Measurements from ENCODE around the gene SCN2B. TPM values are rescaled to one million over a fixed set of nuclear protein-coding genes. Genes with fewer than 3 reads are reported as not detected.

Gene SCN2B
- total RNA-seq (2.7 TPM), polyA plus RNA-seq (0.79 TPM)

GRCh38 chr11:118175993-118176777 lies at the start of gene SCN2B:
Gene SCN2B, minus strand, starts transcription at chr11:118176639. Its CDS starts 208 bp downstream, at chr11:118176431.
- Histone ChIP-seq H3K4me1 (ENCODE audit: insufficient read depth) (no peaks in the 10 kb centered on the region), H3K27ac (ENCODE audit: low read depth) (no peak within 1 kb of the TSS), H3K4me3 (ENCODE audit: low read depth, low read length) (peak within 1 kb of the TSS; percentile 16), H3K36me3 (ENCODE audit: insufficient read depth) (no peaks in the 10 kb centered on the region)
- 28% methylated on average over 14 of the region's 14 CpGs for WGBS
- no peak for DNase-seq (ENCODE audit: extremely low spot score)

- no peaks in the 10 kb centered on the region for H3K36me3 ChIP-seq (ENCODE audit: insufficient read depth)
- no peaks in the 10 kb centered on the region for H3K4me1 ChIP-seq (ENCODE audit: insufficient read depth)
- no peak for DNase-seq (ENCODE audit: extremely low spot score)
- 60% methylated on average over 6 of the region's 6 CpGs for WGBS
- H3K27ac ChIP-seq (ENCODE audit: low read depth): no peak within 1 kb of the TSS
- peak within 1 kb of the TSS; percentile 21 for H3K4me3 ChIP-seq (ENCODE audit: low read depth, low read length)
Measured at GRCh38 chr11:118224511-118225188, 48.2 kb upstream of the SCN2B start, which contains the start of gene JAML. Gene JAML, minus strand, starts transcription at chr11:118225011. Its CDS starts 10,145 bp downstream, at chr11:118214866.

- Histone ChIP-seq H3K4me3 (ENCODE audit: low read depth, low read length) (peak overlapping the region; percentile 18), H3K27ac (ENCODE audit: low read depth) (no peak overlapping the region), H3K36me3 (ENCODE audit: insufficient read depth) (no peaks in the 10 kb centered on the region), H3K4me1 (ENCODE audit: insufficient read depth) (no peaks in the 10 kb centered on the region)
- no peak for DNase-seq (ENCODE audit: extremely low spot score)
- WGBS: 79% methylated on average over 6 of the region's 6 CpGs
Measured at GRCh38 chr11:118223992-118224391, 47.6 kb upstream of the SCN2B start.

- DNase-seq (ENCODE audit: extremely low spot score): no peak
- H3K4me3 ChIP-seq (ENCODE audit: low read depth, low read length): peak overlapping the region; percentile 4
- 66% methylated on average over 2 of the region's 2 CpGs for WGBS
- H3K27ac ChIP-seq (ENCODE audit: low read depth): no peak overlapping the region
- H3K36me3 ChIP-seq (ENCODE audit: insufficient read depth): no peaks in the 10 kb centered on the region
- H3K4me1 ChIP-seq (ENCODE audit: insufficient read depth): no peaks in the 10 kb centered on the region
Measured at GRCh38 chr11:118223570-118223969, 47.1 kb upstream of the SCN2B start.

- WGBS: 66% methylated on average over 4 of the region's 4 CpGs
- H3K4me1 ChIP-seq (ENCODE audit: insufficient read depth): no peaks in the 10 kb centered on the region
- no peak overlapping the region for H3K27ac ChIP-seq (ENCODE audit: low read depth)
- no peak overlapping the region for H3K4me3 ChIP-seq (ENCODE audit: low read depth, low read length)
- DNase-seq (ENCODE audit: extremely low spot score): no peak
- no peaks in the 10 kb centered on the region for H3K36me3 ChIP-seq (ENCODE audit: insufficient read depth)
Measured at GRCh38 chr11:118222437-118222836, 46.0 kb upstream of the SCN2B start.

GRCh38 chr11:118221419-118221818 lies 45.0 kb upstream of the SCN2B start:
- H3K36me3 ChIP-seq (ENCODE audit: insufficient read depth): no peaks in the 10 kb centered on the region
- no peak overlapping the region for H3K4me3 ChIP-seq (ENCODE audit: low read depth, low read length)
- 66% methylated on average over 5 of the region's 5 CpGs for WGBS
- H3K4me1 ChIP-seq (ENCODE audit: insufficient read depth): no peaks in the 10 kb centered on the region
- no peak overlapping the region for H3K27ac ChIP-seq (ENCODE audit: low read depth)
- no peak for DNase-seq (ENCODE audit: extremely low spot score)

- WGBS: 88% methylated on average over 1 of the region's 1 CpG
- Histone ChIP-seq H3K4me1 (ENCODE audit: insufficient read depth) (no peaks in the 10 kb centered on the region), H3K4me3 (ENCODE audit: low read depth, low read length) (no peak overlapping the region), H3K36me3 (ENCODE audit: insufficient read depth) (no peaks in the 10 kb centered on the region), H3K27ac (ENCODE audit: low read depth) (no peak overlapping the region)
- DNase-seq (ENCODE audit: extremely low spot score): no peak
Measured at GRCh38 chr11:118219732-118220131, 43.3 kb upstream of the SCN2B start.

GRCh38 chr11:118219244-118219643 lies 42.8 kb upstream of the SCN2B start:
- no peak overlapping the region for H3K4me3 ChIP-seq (ENCODE audit: low read depth, low read length)
- no peaks in the 10 kb centered on the region for H3K4me1 ChIP-seq (ENCODE audit: insufficient read depth)
- no peaks in the 10 kb centered on the region for H3K36me3 ChIP-seq (ENCODE audit: insufficient read depth)
- no peak overlapping the region for H3K27ac ChIP-seq (ENCODE audit: low read depth)
- no peak for DNase-seq (ENCODE audit: extremely low spot score)

- Histone ChIP-seq H3K4me1 (ENCODE audit: insufficient read depth) (no peaks in the 10 kb centered on the region), H3K27ac (ENCODE audit: low read depth) (no peak overlapping the region), H3K36me3 (ENCODE audit: insufficient read depth) (no peaks in the 10 kb centered on the region), H3K4me3 (ENCODE audit: low read depth, low read length) (no peak overlapping the region)
- DNase-seq (ENCODE audit: extremely low spot score): no peak
- 85% methylated on average over 3 of the region's 3 CpGs for WGBS
Measured at GRCh38 chr11:118217575-118217974, 41.1 kb upstream of the SCN2B start.

- no peak for DNase-seq (ENCODE audit: extremely low spot score)
- H3K4me1 ChIP-seq (ENCODE audit: insufficient read depth): no peaks in the 10 kb centered on the region
- no peaks in the 10 kb centered on the region for H3K36me3 ChIP-seq (ENCODE audit: insufficient read depth)
- no peak overlapping the region for H3K4me3 ChIP-seq (ENCODE audit: low read depth, low read length)
- WGBS: 69% methylated on average over 11 of the region's 11 CpGs
- no peak overlapping the region for H3K27ac ChIP-seq (ENCODE audit: low read depth)
Measured at GRCh38 chr11:118216621-118217481, 40.4 kb upstream of the SCN2B start.

GRCh38 chr11:118215765-118216164 lies 39.3 kb upstream of the SCN2B start:
- Histone ChIP-seq H3K4me1 (ENCODE audit: insufficient read depth) (no peaks in the 10 kb centered on the region), H3K36me3 (ENCODE audit: insufficient read depth) (no peaks in the 10 kb centered on the region), H3K4me3 (ENCODE audit: low read depth, low read length) (no peak overlapping the region), H3K27ac (ENCODE audit: low read depth) (no peak overlapping the region)
- 89% methylated on average over 7 of the region's 7 CpGs for WGBS
- no peak for DNase-seq (ENCODE audit: extremely low spot score)

GRCh38 chr11:118215262-118215661 lies 38.8 kb upstream of the SCN2B start:
- no peak overlapping the region for H3K4me3 ChIP-seq (ENCODE audit: low read depth, low read length)
- WGBS: 70% methylated on average over 3 of the region's 3 CpGs
- H3K4me1 ChIP-seq (ENCODE audit: insufficient read depth): no peaks in the 10 kb centered on the region
- H3K36me3 ChIP-seq (ENCODE audit: insufficient read depth): no peaks in the 10 kb centered on the region
- H3K27ac ChIP-seq (ENCODE audit: low read depth): no peak overlapping the region
- DNase-seq (ENCODE audit: extremely low spot score): no peak

GRCh38 chr11:118214210-118214914 lies 37.9 kb upstream of the SCN2B start:
- 57% methylated on average over 6 of the region's 6 CpGs for WGBS
- no peak overlapping the region for H3K27ac ChIP-seq (ENCODE audit: low read depth)
- H3K36me3 ChIP-seq (ENCODE audit: insufficient read depth): no peaks in the 10 kb centered on the region
- no peak for DNase-seq (ENCODE audit: extremely low spot score)
- no peak overlapping the region for H3K4me3 ChIP-seq (ENCODE audit: low read depth, low read length)
- no peaks in the 10 kb centered on the region for H3K4me1 ChIP-seq (ENCODE audit: insufficient read depth)
